ENCODE results near the gene USP50.
"Not testable (repeated sequence)": the region's sequence is repeated elsewhere in the genome, so short reads cannot be mapped to it uniquely, and the experiment has no call there.

USP50 gene

GRCh38 chr15:50503144-50503543, 43.3 kb downstream of the USP50 start:
- no peak for DNase-seq (ENCODE audit: low read depth)

GRCh38 chr15:50501815-50502214, 44.7 kb downstream of the USP50 start:
- DNase-seq (ENCODE audit: low read depth): no peak

GRCh38 chr15:50500352-50500751, 46.1 kb downstream of the USP50 start:
- DNase-seq (ENCODE audit: low read depth): no peak

GRCh38 chr15:50496692-50497091, 49.8 kb downstream of the USP50 start:
- DNase-seq (ENCODE audit: low read depth): no peak

GRCh38 chr15:50494547-50494946, 51.9 kb downstream of the USP50 start:
- DNase-seq (ENCODE audit: low read depth): not testable (repeated sequence)

- no peak for DNase-seq (ENCODE audit: low read depth)
Measured at GRCh38 chr15:50493625-50494024, 52.8 kb downstream of the USP50 start.

GRCh38 chr15:50487287-50487686, 59.2 kb downstream of the USP50 start:
- DNase-seq (ENCODE audit: low read depth): no peak

- DNase-seq (ENCODE audit: low read depth): no peak
Measured at GRCh38 chr15:50485389-50485788, 61.1 kb downstream of the USP50 start.

GRCh38 chr15:50484781-50485180, 61.7 kb downstream of the USP50 start:
- no peak for DNase-seq (ENCODE audit: low read depth)

GRCh38 chr15:50476143-50476542, 70.3 kb downstream of the USP50 start:
- DNase-seq (ENCODE audit: low read depth): no peak

- DNase-seq (ENCODE audit: low read depth): no peak
Measured at GRCh38 chr15:50471072-50471471, 75.4 kb downstream of the USP50 start.

- no peak for DNase-seq (ENCODE audit: low read depth)
Measured at GRCh38 chr15:50463423-50464358, 82.8 kb downstream of the USP50 start.

GRCh38 chr15:50458348-50459112, 87.9 kb downstream of the USP50 start:
- no peak for DNase-seq (ENCODE audit: low read depth)

- no peak for DNase-seq (ENCODE audit: low read depth)
Measured at GRCh38 chr15:50452927-50453326, 93.5 kb downstream of the USP50 start.

Data from stimulated activated CD8-positive, alpha-beta memory T cell treated with anti-CD3 and anti-CD28 coated beads, Interleukin-12 subunit alpha, Interleukin-12 subunit beta, amount 100 ng/mL, for 1 hour (primary cell).